Panc1 (cell line): Measurements from ENCODE around the gene PLEKHA1.
A peak's percentile ranks its signal among the peaks of the same experiment; 100 is the strongest.

ENCODE experiments used
- CTCF ChIP-seq: fragments of 450-650 bp; IDR thresholded peaks from 2 replicates; pipeline ENCODE4 v1.5.1; 2017; ENCODE audit warnings: mild to moderate bottlenecking
- POLR2AphosphoS5 ChIP-seq: IDR thresholded peaks from 2 replicates; pipeline ENCODE4 v1.6.1; 2012; ENCODE audit warnings: mild to moderate bottlenecking, low read depth, low read length, moderate library complexity
- REST ChIP-seq, 2 experiments: IDR thresholded peaks; 2 replicates each; pipeline ENCODE4 v1.6.1; 2011 to 2012; ENCODE audit warnings: low read depth in 2 of 2, control low read depth in 1 of 2, low read length in 1 of 2, mild to moderate bottlenecking in 1 of 2, moderate library complexity in 1 of 2; ENCODE audit not compliant: insufficient read depth in 1 of 2
- SIN3A ChIP-seq: IDR thresholded peaks from 2 replicates; pipeline ENCODE4 v1.6.1; 2012; ENCODE audit warnings: low read depth, mild to moderate bottlenecking, low read length, moderate library complexity, borderline replicate concordance; ENCODE audit not compliant: insufficient read depth
- TCF7L2 ChIP-seq: IDR thresholded peaks from 2 replicates; pipeline ENCODE4 v1.6.1; 2011; ENCODE audit warnings: mild to moderate bottlenecking, low read depth, low read length, inconsistent platforms

DNA sequence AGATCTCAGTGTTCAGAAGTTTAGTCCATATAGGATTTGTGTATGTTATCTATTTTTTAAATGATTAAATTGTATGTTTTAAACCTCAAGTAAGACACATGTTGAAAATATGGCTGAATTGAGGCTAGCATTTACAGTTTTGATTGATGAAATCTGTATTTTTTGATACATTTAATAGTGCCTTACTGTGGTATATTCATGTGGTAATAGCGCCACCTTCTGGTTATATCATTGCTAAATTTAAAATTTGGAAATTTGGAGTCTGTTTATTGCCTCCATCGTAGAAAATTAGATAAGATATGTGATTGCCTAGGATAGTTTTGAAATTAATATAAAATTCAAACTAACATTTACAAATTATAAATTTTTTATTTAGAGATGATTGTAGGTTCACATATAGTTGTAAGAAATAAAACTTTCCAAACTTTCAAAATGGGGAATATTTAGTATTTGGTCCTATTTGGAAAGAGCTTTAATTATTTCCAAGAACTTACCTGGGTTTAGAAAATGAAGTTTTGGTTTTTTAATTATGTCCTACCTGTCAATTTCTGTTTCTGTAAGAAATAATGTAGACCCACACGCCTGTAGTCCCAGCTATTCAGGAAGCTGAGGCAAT, 60.8 kb downstream of the PLEKHA1 start:
- TF ChIP-seq CTCF (peak; percentile 66; the same call in 1 of the 2 replicates), POLR2AphosphoS5 (no peak), REST (IDR thresholded peaks at IDR 0.05; ENCODE audit: insufficient read depth in 1 of 2, low read depth in 2 of 2, low read length in 1 of 2) (no peak), SIN3A (no peak), TCF7L2 (no peak)
